Ramos (cell line): ENCODE measurements around the gene OXCT2.
"Not testable (repeated sequence)": the region's sequence is repeated elsewhere in the genome, so short reads cannot be mapped to it uniquely, and the experiment has no call there.

Source experiments
- in situ Hi-C: fragments of 300-500 bp; cut with MboI; formaldehyde crosslinking; loops from one replicate; pipeline ENCODE4 v1.14.3; 2022; ENCODE audit warnings: low sequenced_read_pairs; ENCODE audit not compliant: unreplicated experiment

The OXCT2 gene

DNA sequence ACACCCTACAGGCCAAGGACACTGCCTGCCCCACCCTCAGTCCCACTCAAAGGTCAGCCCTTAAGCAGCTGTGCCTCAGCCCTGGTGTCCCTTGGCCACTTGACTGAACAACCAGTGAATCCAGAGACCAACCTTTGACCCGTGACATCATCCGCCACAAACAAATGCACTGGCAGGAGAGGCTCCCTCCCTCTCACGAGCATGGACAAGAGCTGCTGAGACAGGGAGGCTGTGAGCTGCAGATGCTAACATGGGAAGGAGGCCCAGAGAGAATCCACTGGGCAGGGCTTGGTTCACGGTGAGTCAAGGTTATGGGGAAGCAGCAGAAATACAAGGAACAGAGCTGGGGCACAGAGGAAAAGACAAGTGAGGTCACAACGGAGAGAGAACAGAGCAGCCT lies 4.7 kb downstream of the OXCT2 start:
- in situ Hi-C loops: not testable (repeated sequence)

DNA sequence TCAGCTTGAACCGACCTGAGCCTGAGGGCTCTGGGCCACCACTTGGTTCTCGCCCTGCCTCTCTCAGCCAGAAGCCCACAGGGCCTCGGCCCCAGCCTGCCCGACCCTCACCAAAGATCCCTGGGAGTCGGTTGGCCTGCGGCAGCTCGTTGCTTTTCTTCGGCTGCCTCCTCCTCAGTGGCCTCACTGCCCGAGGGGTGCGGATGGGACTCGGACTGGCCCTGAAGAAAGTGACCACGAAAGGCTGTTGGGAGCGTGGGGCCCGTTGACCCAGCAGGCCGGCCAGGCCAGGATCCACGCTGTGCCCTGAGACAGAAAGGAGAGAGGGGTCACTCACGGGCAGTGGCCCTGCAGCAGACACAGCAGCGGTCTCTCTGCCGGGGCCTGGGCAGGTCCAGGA lies 6.6 kb downstream of the OXCT2 start:
- in situ Hi-C loops: not testable (repeated sequence)

DNA sequence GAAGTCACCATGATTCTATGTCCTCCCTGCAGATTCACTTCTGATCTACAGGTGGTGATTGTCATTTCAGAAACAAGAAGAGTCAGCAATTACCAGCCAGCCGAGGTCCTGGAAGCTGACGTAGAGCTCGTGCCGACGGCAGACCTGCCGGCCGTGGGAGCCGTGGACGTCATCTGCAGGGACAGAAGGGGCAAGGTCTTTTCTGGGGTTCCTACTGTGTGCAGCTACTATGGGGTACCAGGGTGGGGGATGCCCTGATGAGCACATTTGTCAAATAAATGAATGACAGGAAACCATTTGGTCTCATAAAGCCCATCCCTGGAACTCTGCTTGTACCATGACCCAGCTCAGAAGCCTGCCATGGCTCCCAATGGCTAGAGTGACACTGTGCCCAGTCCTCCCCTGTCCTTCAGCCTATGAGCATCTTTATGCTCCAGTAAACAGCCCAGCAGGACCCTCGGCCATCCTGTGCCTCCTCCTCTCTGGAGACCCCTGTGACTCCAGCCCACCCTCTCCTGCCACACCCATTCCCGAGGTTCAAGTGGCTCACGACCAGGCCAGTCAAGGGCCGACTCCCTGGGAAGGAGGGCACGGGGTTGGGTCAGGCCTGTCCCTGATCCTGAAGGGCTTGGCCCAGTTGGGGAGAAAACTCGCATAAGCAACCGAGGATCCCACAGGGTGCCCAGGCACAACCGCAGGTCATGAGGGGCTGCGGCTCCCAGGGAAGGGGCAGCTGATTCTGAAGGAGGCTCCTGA lies 7.4 kb downstream of the OXCT2 start:
- in situ Hi-C loops: not testable (repeated sequence)

- in situ Hi-C loops: no loop called here
Observed at GRCh38 chr1:39762550-39763540, 8.3 kb downstream of the OXCT2 start.

- in situ Hi-C loops: no loop called here
Observed at GRCh38 chr1:39761557-39762260, 9.4 kb downstream of the OXCT2 start.

DNA sequence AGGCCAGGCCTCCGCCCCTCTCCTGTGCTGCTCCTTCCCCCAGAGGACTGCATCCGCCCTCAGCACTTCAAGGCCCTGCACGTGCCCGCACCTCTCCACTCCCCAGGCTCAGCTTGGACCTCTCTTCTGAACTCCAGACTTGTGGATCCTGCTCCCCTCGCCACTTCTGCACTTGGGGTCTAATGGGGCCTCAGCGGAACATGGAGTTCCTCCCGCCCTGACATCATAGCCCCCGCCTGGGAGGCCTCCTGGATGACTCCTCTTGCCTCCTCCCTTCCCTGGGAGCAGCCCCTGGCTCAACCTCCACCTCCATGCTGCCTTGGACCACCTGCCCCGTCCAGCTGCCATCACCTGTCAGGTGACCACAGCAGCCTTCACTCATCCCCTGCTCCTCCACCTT lies 10.1 kb downstream of the OXCT2 start:
- in situ Hi-C loops: no loop called here

GRCh38 chr1:39760074-39761008 lies 10.8 kb downstream of the OXCT2 start:
- in situ Hi-C loops: no loop called here

GRCh38 chr1:39759436-39759726 lies 11.8 kb downstream of the OXCT2 start:
- in situ Hi-C loops: loop anchor here (10.0 kb wide), 1 partner anchor 245 kb away; no protein-coding TSS in a partner anchor

GRCh38 chr1:39758556-39759435 lies 12.4 kb downstream of the OXCT2 start:
- in situ Hi-C loops: loop anchor here (10.0 kb wide), 1 partner anchor 244 kb away; no protein-coding TSS in a partner anchor

GRCh38 chr1:39757501-39757900 lies 13.6 kb downstream of the OXCT2 start:
- in situ Hi-C loops: loop anchor here (10.0 kb wide), 1 partner anchor 243 kb away; no protein-coding TSS in a partner anchor

GRCh38 chr1:39755965-39756659 lies 15.0 kb downstream of the OXCT2 start:
- in situ Hi-C loops: loop anchor here (10.0 kb wide), 1 partner anchor 241 kb away; no protein-coding TSS in a partner anchor

GRCh38 chr1:39754906-39755504 lies 16.1 kb downstream of the OXCT2 start:
- in situ Hi-C loops: loop anchor here (10.0 kb wide), 1 partner anchor 240 kb away; no protein-coding TSS in a partner anchor

DNA sequence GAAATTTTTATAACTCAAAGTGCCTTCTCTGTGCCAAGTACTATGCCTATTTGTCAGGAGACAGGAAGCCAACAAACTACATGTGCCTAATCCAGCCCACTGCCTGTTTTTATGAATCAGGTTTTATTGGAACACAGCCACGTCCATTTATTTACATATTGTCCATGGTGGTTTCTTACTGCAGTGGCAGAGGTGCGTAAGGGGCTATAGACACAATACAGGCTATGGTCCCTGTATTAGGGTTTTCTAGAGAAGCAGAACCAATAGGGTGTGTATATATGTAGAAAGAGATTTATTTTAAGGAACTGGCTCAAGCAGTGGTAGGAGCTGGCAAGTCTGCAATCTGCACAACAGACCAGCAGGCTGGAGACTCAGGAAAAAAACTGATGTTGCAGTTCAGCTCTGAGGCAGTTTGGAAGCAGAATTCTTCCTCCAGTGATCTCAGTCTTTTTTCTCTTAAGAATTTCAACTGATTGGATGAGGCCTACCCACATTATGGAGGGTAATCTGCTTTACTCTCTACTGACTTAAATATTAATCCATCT lies 17.1 kb downstream of the OXCT2 start:
- in situ Hi-C loops: loop anchor here (10.0 kb wide), 1 partner anchor 239 kb away; no protein-coding TSS in a partner anchor

DNA sequence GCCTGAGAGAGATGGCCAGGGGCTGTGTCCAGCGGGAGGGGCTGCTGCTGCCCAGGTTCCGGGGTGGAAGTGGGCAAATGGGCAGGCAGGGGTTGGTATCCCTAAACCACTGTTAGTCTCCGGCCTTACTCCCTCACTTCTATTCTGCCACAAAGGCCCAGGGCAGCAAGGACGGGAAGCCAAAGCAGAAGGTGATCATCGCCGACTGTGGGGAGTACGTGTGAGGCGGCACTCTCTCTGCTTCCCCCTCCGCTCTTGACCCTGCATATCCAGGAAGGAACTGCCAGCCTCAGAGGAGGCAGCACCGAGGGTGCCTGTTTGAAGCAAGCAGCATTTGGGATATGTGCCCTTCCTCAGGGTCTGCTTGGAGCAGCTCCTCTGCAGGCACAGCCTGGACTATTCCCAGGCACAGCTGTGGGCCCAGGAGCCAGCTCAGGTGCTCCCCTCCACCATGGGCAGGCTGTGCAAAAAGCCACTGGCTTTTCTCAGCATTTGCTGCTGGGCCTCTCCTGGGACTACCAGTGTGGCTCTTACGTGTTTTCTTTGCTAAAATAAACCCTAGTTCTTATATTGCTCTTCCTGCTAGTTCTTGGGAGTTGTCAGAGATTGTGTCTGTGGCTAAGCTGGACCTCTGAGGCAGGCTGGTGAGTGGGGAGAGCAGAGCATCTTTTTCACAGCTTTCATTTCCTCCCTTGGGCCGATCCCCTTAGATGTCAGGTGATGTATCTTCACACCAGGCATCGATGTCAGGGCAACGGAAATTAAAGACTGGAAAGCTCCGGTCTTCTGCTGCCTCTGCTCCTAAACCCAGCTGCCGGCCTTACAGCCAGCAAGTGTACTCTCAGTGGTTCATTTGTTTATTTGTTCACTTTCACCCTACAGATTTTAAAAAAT lies 17.8 kb downstream of the OXCT2 start:
- in situ Hi-C loops: loop anchor here (10.0 kb wide), 1 partner anchor 239 kb away; no protein-coding TSS in a partner anchor

DNA sequence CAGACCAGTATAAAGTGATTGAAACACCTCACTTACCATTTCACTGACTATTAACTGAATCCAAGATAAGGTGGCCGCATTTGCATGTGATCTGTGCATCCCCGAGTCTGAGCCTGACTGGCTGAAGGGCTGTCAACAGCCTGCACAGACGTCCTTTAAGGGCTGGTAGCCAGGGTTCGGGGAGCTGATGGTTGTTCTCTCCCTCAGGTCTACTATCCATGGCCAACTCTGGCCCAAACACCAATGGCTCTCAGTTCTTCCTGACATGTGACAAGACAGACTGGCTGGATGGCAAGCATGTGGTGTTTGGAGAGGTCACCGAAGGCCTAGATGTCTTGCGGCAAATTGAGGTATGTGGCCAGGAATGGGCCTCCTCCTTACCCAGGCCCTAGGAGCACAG lies 18.4 kb downstream of the OXCT2 start:
- in situ Hi-C loops: loop anchor here (10.0 kb wide), 1 partner anchor 238 kb away; no protein-coding TSS in a partner anchor

GRCh38 chr1:39751595-39751994 lies 19.6 kb downstream of the OXCT2 start:
- in situ Hi-C loops: loop anchor here (10.0 kb wide), 1 partner anchor 237 kb away; no protein-coding TSS in a partner anchor
